IMR-90 (cell line): ENCODE data around the gene SPAG9. TPM values are rescaled to one million over a fixed set of nuclear protein-coding genes. Genes with fewer than 3 reads are reported as not detected.

Experiments
- ATAC-seq: fragments of 200-7000 bp; cut with Tn5 transposase; 2 replicates; pipeline ENCODE4 v1.9.1; 2020; ENCODE audit warnings: low read depth, mild to moderate bottlenecking, moderate library complexity
- BruUV-seq: library from RNA; stranded (reverse); fragments of 400-500 nt; replicated peaks from 2 replicates; lab custom pipeline; 2021; lab: Mats Ljungman, UMichigan
- CTCF ChIA-PET: fragments of 300-600 bp; formaldehyde crosslinking; extraction: SDS; loops from one replicate; lab custom pipeline; 2021; ENCODE audit warnings: antibody characterized with exemption; lab: Yijun Ruan, JAX
- POLR2A ChIA-PET: fragments of 300-600 bp; sonication (Branson Sonifier 250); formaldehyde crosslinking; loops from one replicate; lab custom pipeline; 2022; ENCODE audit warnings: antibody characterized with exemption; ENCODE audit not compliant: unreplicated experiment; lab: Charles Lee
- DNase-seq: peaks from one replicate; pipeline ENCODE4 v3.0.0; 2013
- H2AFZ ChIP-seq: replicated peaks from 2 replicates; pipeline ENCODE3; 2013; ENCODE audit warnings: low read length, mild to moderate bottlenecking; ENCODE audit not compliant: poor library complexity
- H2AK5ac ChIP-seq: 2 replicates; pipeline ENCODE4 v1.6.1; 2013; ENCODE audit warnings: low read depth, low read length, inconsistent platforms
- H2AK9ac ChIP-seq: replicated peaks from 2 replicates; pipeline ENCODE3; 2013; ENCODE audit warnings: mild to moderate bottlenecking, low read depth, low read length, moderate library complexity; ENCODE audit not compliant: poor library complexity
- H2BK120ac ChIP-seq: 2 replicates; pipeline ENCODE4 v1.6.1; 2013; ENCODE audit warnings: low read depth, low read length, inconsistent platforms
- H2BK15ac ChIP-seq: 3 replicates; pipeline ENCODE4 v1.6.1; 2013; ENCODE audit warnings: low read depth, low read length, inconsistent platforms
- H2BK20ac ChIP-seq: 2 replicates; pipeline ENCODE4 v1.6.1; 2013; ENCODE audit warnings: low read depth, mild to moderate bottlenecking, inconsistent platforms, low read length, moderate library complexity
- H2BK5ac ChIP-seq: 2 replicates; pipeline ENCODE4 v1.6.1; 2013; ENCODE audit warnings: mild to moderate bottlenecking, low read depth, low read length, inconsistent platforms; ENCODE audit not compliant: poor library complexity, severe bottlenecking
- H3K14ac ChIP-seq: replicated peaks from 2 replicates; pipeline ENCODE4 v1.6.1; 2013; ENCODE audit warnings: low read depth, low read length, inconsistent platforms
- H3K18ac ChIP-seq: 2 replicates; pipeline ENCODE4 v1.6.1; 2013; ENCODE audit warnings: low read depth, low read length, control low read depth
- H3K23ac ChIP-seq: 2 replicates; pipeline ENCODE4 v1.6.1; 2013; ENCODE audit warnings: low read depth, low read length, inconsistent platforms
- H3K27ac ChIP-seq: 2 replicates; pipeline ENCODE4 v1.5.1; 2013; ENCODE audit warnings: mild to moderate bottlenecking, control low read depth, low read length; ENCODE audit not compliant: insufficient read depth
- H3K27me3 ChIP-seq: 2 replicates; pipeline ENCODE4 v1.6.1; 2013; ENCODE audit warnings: low read length; ENCODE audit not compliant: control insufficient read depth, insufficient read depth
- H3K36me3 ChIP-seq: 2 replicates; pipeline ENCODE4 v1.6.1; 2013; ENCODE audit warnings: low read length, mixed read lengths; ENCODE audit not compliant: control insufficient read depth, insufficient read depth
- H3K4ac ChIP-seq: 2 replicates; pipeline ENCODE4 v1.6.1; 2013; ENCODE audit warnings: low read depth, low read length, inconsistent platforms
- H3K4me1 ChIP-seq: 2 replicates; pipeline ENCODE4 v1.6.1; 2013; ENCODE audit warnings: low read length, mixed read lengths; ENCODE audit not compliant: control insufficient read depth, insufficient read depth
- H3K4me2 ChIP-seq: 2 replicates; pipeline ENCODE4 v1.6.1; 2013; ENCODE audit warnings: low read depth, mild to moderate bottlenecking, control low read depth, low read length, moderate library complexity
- H3K4me3 ChIP-seq: 2 replicates; pipeline ENCODE4 v1.5.1; 2013; ENCODE audit warnings: low read depth, mild to moderate bottlenecking, control low read depth, low read length, moderate library complexity; ENCODE audit not compliant: insufficient read depth
- H3K56ac ChIP-seq: 2 replicates; pipeline ENCODE4 v1.6.1; 2013; ENCODE audit warnings: low read length, inconsistent platforms; ENCODE audit not compliant: insufficient read depth; ENCODE audit errors: extremely low read depth
- H3K79me1 ChIP-seq, 2 experiments: 2 replicates each; pipeline ENCODE4 v1.6.1; 2013; ENCODE audit warnings: low read length in 2 of 2, inconsistent platforms in 1 of 2, low read depth in 1 of 2
- H3K9ac ChIP-seq: 2 replicates; pipeline ENCODE4 v1.6.1; 2013; ENCODE audit warnings: low read depth, low read length, control low read depth
- H3K9me1 ChIP-seq: 2 replicates; pipeline ENCODE4 v1.6.1; 2013; ENCODE audit warnings: low read length, inconsistent platforms; ENCODE audit not compliant: insufficient read depth
- H3K9me3 ChIP-seq: 2 replicates; pipeline ENCODE4 v1.6.1; 2013; ENCODE audit warnings: low read length; ENCODE audit not compliant: control insufficient read depth, insufficient read depth
- H4K20me1 ChIP-seq: 2 replicates; pipeline ENCODE4 v1.6.1; 2013; ENCODE audit warnings: low read length, inconsistent platforms; ENCODE audit not compliant: insufficient read depth
- H4K5ac ChIP-seq: 2 replicates; pipeline ENCODE4 v1.6.1; 2013; ENCODE audit warnings: mild to moderate bottlenecking, low read depth, low read length, control low read depth
- H4K8ac ChIP-seq, 2 experiments: 2 replicates each; pipeline ENCODE4 v1.6.1; 2013; ENCODE audit warnings: low read depth in 2 of 2, low read length in 2 of 2, control low read depth in 1 of 2, inconsistent platforms in 1 of 2
- H4K91ac ChIP-seq: 2 replicates; pipeline ENCODE4 v1.6.1; 2013; ENCODE audit warnings: low read depth, low read length, inconsistent platforms; ENCODE audit not compliant: insufficient read depth
- BHLHE40 ChIP-seq: fragments of 150-350 bp; IDR thresholded peaks from 2 replicates; pipeline ENCODE4 v1.6.1; 2016; ENCODE audit warnings: mild to moderate bottlenecking, low read depth, low read length
- CEBPB ChIP-seq: IDR thresholded peaks from 2 replicates; pipeline ENCODE4 v1.6.1; 2012; ENCODE audit warnings: low read depth, low read length, improper control_type of control experiment
- CHD1 ChIP-seq: IDR thresholded peaks from 2 replicates; pipeline ENCODE4 v1.6.1; 2012; ENCODE audit warnings: low read depth, low read length, improper control_type of control experiment
- ELK1 ChIP-seq: fragments of 150-350 bp; IDR thresholded peaks from 2 replicates; pipeline ENCODE4 v1.6.1; 2016; ENCODE audit warnings: low read depth, mild to moderate bottlenecking, low read length, moderate library complexity, borderline replicate concordance
- MAZ ChIP-seq: IDR thresholded peaks from 2 replicates; pipeline ENCODE4 v1.6.1; 2012; ENCODE audit warnings: low read depth, mild to moderate bottlenecking, low read length, improper control_type of control experiment, moderate library complexity, borderline replicate concordance
- MXI1 ChIP-seq: IDR thresholded peaks from 2 replicates; pipeline ENCODE4 v1.6.1; 2012; ENCODE audit warnings: low read depth, mild to moderate bottlenecking, low read length, moderate library complexity, borderline replicate concordance
- NFE2L2 ChIP-seq: fragments of 150-350 bp; IDR thresholded peaks from 2 replicates; pipeline ENCODE4 v1.6.1; 2016; ENCODE audit warnings: low read depth, mild to moderate bottlenecking, low read length
- SMC3 ChIP-seq: fragments of 150-350 bp; IDR thresholded peaks from 2 replicates; pipeline ENCODE4 v1.6.1; 2016; ENCODE audit warnings: low read depth, mild to moderate bottlenecking, antibody characterized with exemption, low read length, moderate library complexity
- WGBS, 2 experiments: methylation state at CpG; one replicate each; pipeline versions ENCODE4 v1.1.5 to v1.1.7; 2013; ENCODE audit warnings: missing lambda C conversion rate in 2 of 2; ENCODE audit not compliant: insufficient read length in 1 of 2; ENCODE audit errors: extremely low coverage in 2 of 2; 5-methylcytosine and 5-hydroxymethylcytosine counted together
- dilution Hi-C: fragments of 300-500 bp; cut with HindIII; formaldehyde crosslinking; loops from one replicate; pipeline ENCODE4 v1.14.3; 2018; ENCODE audit warnings: low sequenced_read_pairs; ENCODE audit not compliant: unreplicated experiment
- in situ Hi-C: fragments of 300-500 bp; cut with MboI; formaldehyde crosslinking; loops from 3 replicates; pipeline ENCODE4 v1.14.3; 2019; ENCODE audit warnings: low sequenced_read_pairs, inconsistent platforms, mixed read lengths
- intact Hi-C: fragments of 100-400 bp; cut with micrococcal nuclease; formaldehyde crosslinking; loops from 2 replicates; pipeline ENCODE4 v1.10.0; 2022
- polyA plus RNA-seq, 3 experiments: library from polyadenylated mRNA; depleted of rRNA; stranded (reverse); fragments of >200 nt; gene quantifications; 2 replicates each; pipeline ENCODE4 v1.2.3, GENCODE V29; 2012; ENCODE audit warnings: low replicate concordance in 1 of 3
- total RNA-seq: library from RNA; depleted of rRNA; stranded (reverse); fragments of >200 nt; gene quantifications from 2 replicates; pipeline ENCODE4 v1.2.3, GENCODE V29; 2012
- TF ChIP-seq, protein P1 (sequence below): conservative IDR thresholded peaks from 2 replicates; pipeline ENCODE4 v1.5.1; 2012; ENCODE audit warnings: mild to moderate bottlenecking, low read depth, low read length, improper control_type of control experiment

Gene SPAG9
- total and polyA plus RNA-seq, 2 of the 4 experiments (the other 2 are of a cell fraction) = 26.7 to 75.5 TPM

DNA sequence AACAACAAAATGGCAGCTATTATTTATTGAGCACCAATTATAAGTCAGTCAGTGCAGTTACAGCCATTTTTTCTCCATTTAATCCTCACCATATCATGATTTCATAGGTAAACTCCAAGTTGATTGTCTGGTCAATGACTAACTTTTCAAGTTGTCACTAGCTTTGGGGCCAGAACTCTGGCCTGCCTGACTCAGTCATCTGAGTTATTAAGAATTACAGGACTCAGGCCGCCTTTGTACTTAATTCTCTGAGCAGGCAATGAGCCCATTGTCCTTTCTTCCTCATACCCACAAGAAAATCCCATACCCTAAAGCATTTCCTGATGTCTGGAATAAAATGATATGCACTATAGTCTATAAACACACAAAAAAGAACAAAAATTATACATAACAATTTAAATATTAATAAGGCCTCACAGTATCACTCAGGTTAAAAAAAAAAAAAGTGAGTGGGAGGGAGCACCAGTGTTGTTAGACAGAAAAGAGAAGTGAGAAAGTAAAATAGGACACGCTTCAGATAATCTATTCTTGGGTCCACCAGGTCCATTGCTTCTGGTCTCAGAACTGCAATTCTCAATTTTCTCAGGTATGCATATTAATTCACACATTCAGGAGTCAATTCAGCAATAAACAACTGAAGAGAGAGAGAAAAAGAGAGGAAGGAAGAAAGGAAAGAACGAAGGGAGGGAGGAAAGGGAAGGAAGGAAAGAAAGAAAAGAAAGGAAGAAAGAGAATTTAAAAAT is 70.2 kb downstream of the SPAG9 start:
- H3K18ac ChIP-seq = no peak overlapping the region
- H3K27me3 ChIP-seq = no peaks in the 10 kb centered on the region
- no peaks in the 10 kb centered on the region for H4K20me1 ChIP-seq
- ATAC-seq (no peak), DNase-seq (no peak)
- H2BK120ac ChIP-seq = no peak overlapping the region
- H2AK5ac ChIP-seq = no peak overlapping the region
- H3K4ac ChIP-seq = no peak overlapping the region
- H4K8ac ChIP-seq = no peak overlapping the region
- H4K5ac ChIP-seq = no peak overlapping the region
- H3K79me1 ChIP-seq = peaks cover 14 to 33% of the 10 kb centered on the region in 2 experiments
- H3K23ac ChIP-seq = no peak overlapping the region
- H3K4me3 ChIP-seq = no peak overlapping the region
- no peak overlapping the region for H3K14ac ChIP-seq
- in situ Hi-C loops (no loop called here), intact Hi-C loops (no loop called here), dilution Hi-C loops (no loop called here)
- no peak overlapping the region for H2BK5ac ChIP-seq
- H3K9me1 ChIP-seq = peaks cover 5% of the 10 kb centered on the region
- no peaks in the 10 kb centered on the region for H3K36me3 ChIP-seq
- ChIA-PET CTCF (interaction anchor here (0.6 to 0.7 kb wide), 2 partner anchors 18 to 144 kb away, joined by 3 to 4 read pairs; no protein-coding TSS in a partner anchor), POLR2A (no interaction called here)
- no CpG with 5 or more reads among the region's 3 CpGs for WGBS, 2 experiments
- TF ChIP-seq CEBPB = no peak
- TF ChIP-seq MXI1 = no peak
- TF ChIP-seq NFE2L2 = no peak
- no peak for TF ChIP-seq SMC3
- TF ChIP-seq MAZ = no peak
- no peak for TF ChIP-seq BHLHE40
- no peak for TF ChIP-seq CHD1
- TF ChIP-seq ELK1 = no peak
- TF ChIP-seq, protein P1, sequence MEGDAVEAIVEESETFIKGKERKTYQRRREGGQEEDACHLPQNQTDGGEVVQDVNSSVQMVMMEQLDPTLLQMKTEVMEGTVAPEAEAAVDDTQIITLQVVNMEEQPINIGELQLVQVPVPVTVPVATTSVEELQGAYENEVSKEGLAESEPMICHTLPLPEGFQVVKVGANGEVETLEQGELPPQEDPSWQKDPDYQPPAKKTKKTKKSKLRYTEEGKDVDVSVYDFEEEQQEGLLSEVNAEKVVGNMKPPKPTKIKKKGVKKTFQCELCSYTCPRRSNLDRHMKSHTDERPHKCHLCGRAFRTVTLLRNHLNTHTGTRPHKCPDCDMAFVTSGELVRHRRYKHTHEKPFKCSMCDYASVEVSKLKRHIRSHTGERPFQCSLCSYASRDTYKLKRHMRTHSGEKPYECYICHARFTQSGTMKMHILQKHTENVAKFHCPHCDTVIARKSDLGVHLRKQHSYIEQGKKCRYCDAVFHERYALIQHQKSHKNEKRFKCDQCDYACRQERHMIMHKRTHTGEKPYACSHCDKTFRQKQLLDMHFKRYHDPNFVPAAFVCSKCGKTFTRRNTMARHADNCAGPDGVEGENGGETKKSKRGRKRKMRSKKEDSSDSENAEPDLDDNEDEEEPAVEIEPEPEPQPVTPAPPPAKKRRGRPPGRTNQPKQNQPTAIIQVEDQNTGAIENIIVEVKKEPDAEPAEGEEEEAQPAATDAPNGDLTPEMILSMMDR = no peak
- H4K91ac ChIP-seq = no peak overlapping the region
- H2AFZ ChIP-seq = no peak overlapping the region
- H3K4me2 ChIP-seq = no peak overlapping the region
- H2AK9ac ChIP-seq = no peak overlapping the region
- BruUV-seq = no TSS peak
- no peak overlapping the region for H2BK15ac ChIP-seq
- H3K4me1 ChIP-seq = peaks cover 4% of the 10 kb centered on the region; the same call in 1 of the 2 replicates
- no peak overlapping the region for H2BK20ac ChIP-seq
- no peak overlapping the region for H3K9ac ChIP-seq
- H3K27ac ChIP-seq = no peak overlapping the region
- no peaks in the 10 kb centered on the region for H3K9me3 ChIP-seq
- H3K56ac ChIP-seq = no peak overlapping the region
